Keratinocyte (primary cell): ENCODE measurements around the gene GABRE.

Source experiments
- EZH2 ChIP-seq: IDR thresholded peaks from one replicate; pipeline ENCODE4 v1.6.1; 2012; ENCODE audit warnings: inconsistent platforms, mild to moderate bottlenecking, low read length, moderate library complexity
- TF ChIP-seq, protein P1 (sequence below), 3 experiments: IDR thresholded peaks in 1 of 3; conservative IDR thresholded peaks in 1 of 3; optimal IDR thresholded peaks in 1 of 3; 2 replicates in 2 of 3; 3 replicates in 1 of 3; pipeline versions ENCODE3 to v1.5.1; 2011; ENCODE audit warnings: low read length in 3 of 3, mild to moderate bottlenecking in 3 of 3, moderate library complexity in 2 of 3, control low read depth in 1 of 3, inconsistent platforms in 1 of 3; ENCODE audit not compliant: insufficient read depth in 2 of 3; ENCODE audit errors: extremely low read depth in 1 of 3

DNA sequence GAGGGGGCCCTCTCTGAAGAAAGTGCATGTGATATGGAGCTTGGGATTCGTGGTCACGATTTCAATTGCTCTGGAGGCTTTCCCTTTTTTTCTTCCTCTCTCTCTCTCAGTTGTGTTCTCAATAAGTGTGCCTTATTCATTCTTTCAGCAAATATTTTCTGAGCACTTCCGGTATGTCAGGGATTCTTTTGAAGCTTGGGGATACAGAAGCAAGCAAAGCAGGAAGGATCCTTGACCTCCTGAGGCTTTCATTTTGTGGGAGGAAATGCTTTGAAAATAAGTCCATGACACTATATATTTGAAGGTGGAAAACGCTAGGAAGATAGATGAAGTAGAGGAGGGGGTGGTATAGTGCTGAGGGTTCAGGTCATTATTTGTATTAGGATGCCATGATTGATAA lies 12.6 kb upstream of the GABRE start:
- TF ChIP-seq, protein P1, sequence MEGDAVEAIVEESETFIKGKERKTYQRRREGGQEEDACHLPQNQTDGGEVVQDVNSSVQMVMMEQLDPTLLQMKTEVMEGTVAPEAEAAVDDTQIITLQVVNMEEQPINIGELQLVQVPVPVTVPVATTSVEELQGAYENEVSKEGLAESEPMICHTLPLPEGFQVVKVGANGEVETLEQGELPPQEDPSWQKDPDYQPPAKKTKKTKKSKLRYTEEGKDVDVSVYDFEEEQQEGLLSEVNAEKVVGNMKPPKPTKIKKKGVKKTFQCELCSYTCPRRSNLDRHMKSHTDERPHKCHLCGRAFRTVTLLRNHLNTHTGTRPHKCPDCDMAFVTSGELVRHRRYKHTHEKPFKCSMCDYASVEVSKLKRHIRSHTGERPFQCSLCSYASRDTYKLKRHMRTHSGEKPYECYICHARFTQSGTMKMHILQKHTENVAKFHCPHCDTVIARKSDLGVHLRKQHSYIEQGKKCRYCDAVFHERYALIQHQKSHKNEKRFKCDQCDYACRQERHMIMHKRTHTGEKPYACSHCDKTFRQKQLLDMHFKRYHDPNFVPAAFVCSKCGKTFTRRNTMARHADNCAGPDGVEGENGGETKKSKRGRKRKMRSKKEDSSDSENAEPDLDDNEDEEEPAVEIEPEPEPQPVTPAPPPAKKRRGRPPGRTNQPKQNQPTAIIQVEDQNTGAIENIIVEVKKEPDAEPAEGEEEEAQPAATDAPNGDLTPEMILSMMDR (optimal IDR thresholded peaks at IDR 0.05 in 1 of 3, IDR thresholded peaks at IDR 0.05 in 1 of 3, conservative IDR thresholded peaks at IDR 0.05 in 1 of 3; ENCODE audit: extremely low read depth in 1 of 3, insufficient read depth in 2 of 3, low read length in 3 of 3) = no peak
- no peak for TF ChIP-seq EZH2
